ENCODE data around the gene BAIAP2.

BAIAP2 gene

DNA sequence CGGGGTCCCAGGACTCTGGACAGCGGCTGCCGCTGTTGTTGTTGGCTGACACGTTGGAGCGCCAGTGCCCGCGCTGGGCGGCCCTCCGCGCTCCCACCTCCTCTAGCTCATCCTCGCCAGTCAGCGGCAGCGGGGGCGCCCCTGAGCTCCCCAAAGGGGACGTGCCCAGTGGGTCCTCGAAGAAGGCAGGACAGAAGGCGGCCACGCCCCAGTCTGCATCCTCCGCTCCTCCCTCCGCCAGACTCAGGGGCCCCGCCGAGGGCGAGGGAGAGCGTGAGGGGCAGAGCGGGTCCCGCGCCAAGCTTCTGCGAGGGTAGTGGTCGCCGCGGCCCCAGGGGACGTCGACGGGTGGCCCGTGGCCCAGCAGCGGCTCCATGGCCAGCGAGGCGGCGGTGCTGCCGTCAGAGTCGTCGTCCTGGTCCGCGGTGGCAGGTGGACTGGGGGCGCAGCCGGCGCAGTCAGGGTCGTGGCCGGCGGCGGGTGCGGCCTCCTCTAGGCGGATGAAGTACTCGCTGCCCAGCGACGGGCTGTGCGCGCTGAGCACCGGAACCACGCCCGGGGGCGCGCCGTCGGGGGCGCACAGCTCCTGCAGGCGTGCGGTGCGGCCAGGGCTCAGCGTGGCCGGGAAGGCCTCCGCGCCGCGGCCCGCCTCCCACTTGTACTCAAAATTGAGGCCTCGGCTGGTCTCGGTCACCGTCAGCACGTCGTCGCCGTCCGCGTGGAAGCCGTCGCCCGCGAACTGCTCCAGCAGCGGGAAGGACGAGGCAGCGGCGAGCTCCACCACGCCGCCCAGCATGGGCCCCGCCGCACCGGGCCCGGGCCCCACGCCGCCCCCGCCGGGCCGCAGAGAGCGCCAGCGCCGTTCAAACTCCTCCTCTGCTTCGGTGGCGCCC is 87.1 kb downstream of the BAIAP2 start:
- in situ Hi-C loops (cut with MboI; ENCODE audit: low sequenced_read_pairs): no loop called here

DNA sequence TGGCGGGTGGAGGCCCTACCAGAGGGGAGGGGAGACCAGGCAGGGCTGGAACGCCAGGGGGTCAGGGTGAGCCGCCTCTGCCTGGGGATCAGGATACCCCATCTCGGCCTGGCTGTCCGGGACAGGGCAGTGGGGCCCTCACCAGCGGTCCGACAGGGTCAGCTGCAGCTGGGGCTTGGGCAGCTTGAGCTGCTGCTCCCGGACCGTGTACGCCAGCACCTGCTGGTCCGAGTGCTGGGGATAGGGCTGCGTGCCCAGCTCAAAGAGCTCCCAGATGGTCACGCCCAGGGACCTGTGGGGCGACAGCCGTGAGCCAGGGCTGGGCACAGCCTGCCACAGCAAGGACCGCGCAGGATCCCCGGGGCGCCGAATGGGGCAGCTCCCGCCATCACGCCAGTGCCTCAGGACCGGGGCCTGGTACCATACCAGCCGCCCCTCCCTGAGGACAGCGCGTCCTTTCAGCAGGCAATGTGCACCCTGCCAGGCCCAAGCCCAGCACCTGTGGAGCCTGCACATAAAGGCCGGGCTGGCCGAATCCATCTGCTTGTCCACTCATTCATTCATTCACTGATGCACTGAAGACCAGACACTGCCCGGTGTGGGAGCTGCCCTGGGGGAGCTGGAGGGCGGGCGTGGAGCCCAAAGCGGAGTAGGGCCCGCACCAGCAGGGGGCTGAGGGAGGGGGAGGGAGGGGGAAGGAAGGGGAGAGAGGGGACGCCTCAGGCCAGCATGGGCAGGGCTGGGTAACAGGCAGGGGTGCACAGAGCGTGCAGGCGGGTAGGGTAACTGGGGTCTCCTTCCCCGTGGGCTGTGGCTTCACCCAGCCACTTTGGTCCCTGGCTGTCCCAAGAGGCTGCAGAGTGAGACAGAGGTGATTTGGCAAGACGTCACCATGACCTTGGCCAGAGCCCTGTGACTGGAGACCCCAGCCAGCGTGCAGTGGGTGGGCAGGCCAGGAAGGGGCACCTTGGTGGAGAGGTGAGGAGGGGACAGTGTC is 88.4 kb downstream of the BAIAP2 start:
- in situ Hi-C loops (cut with MboI; ENCODE audit: low sequenced_read_pairs): no loop called here

DNA sequence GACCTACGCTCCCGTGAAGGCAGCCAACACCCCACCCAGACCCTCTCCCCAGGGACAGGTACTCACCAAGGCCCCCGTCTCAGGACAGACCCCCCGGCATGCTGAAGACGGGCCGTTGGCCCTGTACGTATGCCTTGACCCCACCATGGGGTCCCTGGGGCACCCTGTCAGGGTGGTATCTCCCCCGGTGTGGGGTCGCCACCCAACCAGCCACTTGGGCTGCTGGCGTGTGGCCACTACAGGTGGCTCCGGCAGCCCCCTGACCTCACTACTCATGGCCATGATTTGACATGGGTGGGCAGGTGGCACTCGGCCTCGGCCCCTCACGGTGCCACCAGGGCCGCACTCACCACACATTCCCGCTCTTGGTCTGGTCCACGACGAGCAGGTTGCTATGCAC is 89.4 kb downstream of the BAIAP2 start:
- in situ Hi-C loops (cut with MboI; ENCODE audit: low sequenced_read_pairs): no loop called here

DNA sequence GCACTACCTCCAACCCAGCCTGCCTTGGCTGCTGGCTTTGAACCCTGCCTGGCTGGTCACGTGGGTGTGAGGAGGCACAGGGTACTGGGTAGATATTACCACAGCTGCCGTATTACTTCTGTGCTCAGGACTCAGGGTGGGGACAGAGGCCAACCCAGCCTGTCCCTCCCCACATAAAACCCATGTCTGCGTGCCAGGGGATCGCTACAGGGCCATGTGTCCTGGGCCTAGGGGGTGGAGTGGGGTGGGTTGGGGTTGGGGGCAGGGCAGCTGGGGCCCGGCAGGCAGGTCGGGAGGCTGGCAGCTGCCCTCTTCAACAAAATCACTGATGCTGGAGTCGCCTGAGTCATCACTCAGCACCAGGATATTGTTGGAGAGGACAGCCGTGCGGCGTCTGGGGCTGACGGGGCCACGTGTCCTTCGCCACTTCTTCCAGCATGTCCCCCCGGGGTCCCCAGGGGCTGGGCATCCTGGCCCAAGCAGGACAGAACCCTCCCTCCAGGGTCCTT is 90.7 kb downstream of the BAIAP2 start:
- in situ Hi-C loops (cut with MboI; ENCODE audit: low sequenced_read_pairs): no loop called here

DNA sequence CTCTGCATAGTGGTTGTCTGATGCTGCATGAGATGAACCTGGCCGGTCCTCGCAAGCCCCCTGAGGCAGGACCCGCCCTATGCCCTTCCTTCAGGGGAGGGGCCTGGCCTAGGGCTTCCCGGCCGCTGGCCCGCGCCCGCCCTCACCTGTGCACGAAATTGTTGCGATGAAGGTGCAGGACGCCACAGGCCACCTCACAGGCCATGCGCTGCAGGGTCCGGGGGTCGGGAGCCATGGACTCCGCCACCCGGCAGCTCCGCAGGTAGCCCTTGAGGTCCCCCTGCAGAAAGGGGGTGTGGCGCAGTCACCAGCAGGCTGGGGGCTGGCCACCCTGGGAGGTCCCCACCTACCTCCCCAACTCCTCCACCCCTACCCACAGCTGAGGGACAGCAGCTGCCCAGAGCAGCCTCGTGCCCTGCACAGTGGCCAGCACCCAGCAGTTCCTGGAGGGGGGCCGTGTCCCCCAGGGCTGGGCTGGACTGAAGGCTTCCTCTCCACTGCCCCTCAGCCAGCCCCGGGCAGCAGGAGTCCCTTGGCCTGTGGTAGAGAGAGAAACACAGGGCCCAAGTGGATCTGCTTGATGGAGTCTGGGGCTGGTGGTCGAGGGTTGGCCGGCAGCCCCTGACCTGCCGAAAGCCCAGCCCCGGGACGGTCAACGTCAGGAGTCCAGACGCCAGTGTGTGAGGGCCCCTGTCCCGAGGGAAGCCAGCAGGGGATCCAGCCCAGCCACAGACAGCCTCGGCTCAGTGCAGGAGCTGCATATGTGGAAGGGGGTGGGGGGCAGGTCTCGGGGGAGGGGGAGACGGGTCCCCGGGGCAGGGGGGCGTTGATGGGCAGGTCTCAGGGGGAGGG is 91.6 kb downstream of the BAIAP2 start:
- in situ Hi-C loops (cut with MboI; ENCODE audit: low sequenced_read_pairs): no loop called here

DNA sequence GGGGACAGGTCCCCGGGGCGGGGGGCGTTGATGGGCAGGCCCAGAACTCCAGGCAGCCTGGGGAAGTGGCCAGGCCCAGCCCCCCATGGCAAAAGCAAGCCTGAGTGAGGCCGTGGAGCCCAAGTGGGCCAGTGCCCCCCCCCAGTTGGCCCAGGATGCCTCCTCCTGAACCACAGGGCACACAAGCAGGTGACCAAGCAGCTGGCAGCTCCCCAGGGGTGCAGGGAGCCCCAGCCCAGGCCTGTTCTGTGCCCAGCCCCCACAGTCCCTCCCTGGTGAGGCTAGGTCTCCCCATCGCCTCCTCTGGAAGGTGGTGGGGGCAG is 92.1 kb downstream of the BAIAP2 start:
- in situ Hi-C loops (cut with MboI; ENCODE audit: low sequenced_read_pairs): no loop called here

DNA sequence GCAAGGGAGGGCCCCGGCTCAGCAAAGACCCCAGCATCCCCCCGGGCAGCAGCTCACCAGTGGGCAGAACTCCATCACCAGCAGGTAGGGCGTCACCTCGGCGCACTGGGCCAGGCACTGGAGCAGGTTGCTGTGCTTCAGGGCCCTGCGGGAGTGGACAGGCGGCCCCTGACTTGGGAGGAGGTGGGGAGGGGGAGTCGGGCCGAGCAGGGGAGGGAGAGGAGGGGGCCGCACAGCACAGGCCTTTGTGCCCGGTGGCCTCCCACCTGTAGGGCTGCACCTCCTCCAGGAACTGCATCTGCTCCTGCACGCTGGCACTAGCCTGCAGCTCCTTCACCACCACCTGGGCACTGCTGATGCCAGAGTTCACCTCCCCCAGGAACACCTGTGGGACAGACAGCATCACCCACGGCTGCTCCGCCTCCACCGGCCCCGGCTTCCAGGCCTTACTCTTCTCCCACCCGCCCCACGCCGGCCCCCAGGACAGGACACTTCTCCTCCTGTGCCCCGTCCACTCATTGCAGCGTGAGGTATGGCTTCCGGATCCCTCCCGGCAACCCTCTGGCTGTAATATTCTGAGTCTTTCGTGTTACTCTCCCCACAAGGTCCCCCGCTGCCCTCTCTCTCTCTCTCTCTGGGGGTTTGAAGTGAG is 92.7 kb downstream of the BAIAP2 start:
- in situ Hi-C loops (cut with MboI; ENCODE audit: low sequenced_read_pairs): no loop called here

DNA sequence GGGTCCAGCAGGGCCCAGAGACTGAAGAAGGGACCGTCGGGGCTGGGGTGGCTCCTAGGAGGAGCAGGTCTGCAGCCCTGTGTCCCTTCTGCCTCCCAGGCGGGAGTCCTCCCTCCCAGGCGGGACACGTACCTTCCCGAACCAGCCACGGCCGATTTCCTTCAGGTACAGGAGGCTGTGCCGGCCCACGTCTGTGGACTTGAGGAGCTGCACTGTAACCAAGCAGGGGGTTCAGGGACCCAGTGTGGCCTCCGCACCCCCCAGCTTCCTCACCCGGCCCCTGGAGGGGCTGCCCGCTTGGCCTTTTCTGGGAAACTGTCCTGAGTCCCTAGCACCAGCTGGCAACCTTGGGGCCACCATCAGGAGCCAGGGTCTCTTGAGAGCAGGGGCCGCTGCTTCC is 93.4 kb downstream of the BAIAP2 start:
- in situ Hi-C loops (cut with MboI; ENCODE audit: low sequenced_read_pairs): no loop called here

DNA sequence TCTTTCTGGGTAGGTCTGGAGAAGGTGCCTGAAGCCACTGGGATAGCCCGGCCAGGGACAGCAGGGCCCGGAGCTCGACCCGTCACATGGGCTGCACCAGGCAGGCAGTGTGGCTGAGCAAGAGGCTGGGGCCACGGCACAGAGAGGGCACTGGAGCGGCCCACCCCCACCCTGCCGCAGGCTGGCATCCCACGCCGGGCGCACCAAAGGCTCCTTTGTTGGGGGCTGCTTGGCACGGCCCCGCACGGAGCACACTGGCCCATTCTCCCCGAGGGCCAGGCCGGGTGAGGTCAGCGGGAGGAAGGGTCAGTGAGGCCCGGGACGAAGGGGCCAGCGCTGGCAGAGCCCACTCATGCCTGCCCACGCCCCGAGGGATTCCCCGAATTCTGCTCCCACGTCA is 93.8 kb downstream of the BAIAP2 start:
- in situ Hi-C loops (cut with MboI; ENCODE audit: low sequenced_read_pairs): no loop called here

DNA sequence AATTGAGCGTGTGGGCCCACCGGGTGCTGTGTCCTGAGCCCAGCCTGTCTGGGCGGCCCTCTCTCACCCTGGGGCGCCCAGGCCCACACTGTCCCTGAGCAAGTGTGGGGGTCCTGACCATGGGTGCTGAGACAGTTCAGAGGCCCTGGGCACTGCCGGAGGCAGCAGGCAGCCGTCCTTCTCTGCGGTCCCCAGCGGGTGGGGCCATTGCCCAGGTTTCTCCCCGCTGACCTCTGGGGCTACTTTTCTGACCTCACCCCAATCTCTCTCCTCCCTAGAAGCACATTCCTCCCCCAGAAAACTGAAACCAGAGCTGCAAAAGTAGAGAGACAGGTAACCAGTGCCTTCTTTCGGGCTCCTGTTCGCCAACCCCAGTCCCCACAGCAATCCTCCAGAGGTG is 94.3 kb downstream of the BAIAP2 start:
- in situ Hi-C loops (cut with MboI; ENCODE audit: low sequenced_read_pairs): no loop called here

DNA sequence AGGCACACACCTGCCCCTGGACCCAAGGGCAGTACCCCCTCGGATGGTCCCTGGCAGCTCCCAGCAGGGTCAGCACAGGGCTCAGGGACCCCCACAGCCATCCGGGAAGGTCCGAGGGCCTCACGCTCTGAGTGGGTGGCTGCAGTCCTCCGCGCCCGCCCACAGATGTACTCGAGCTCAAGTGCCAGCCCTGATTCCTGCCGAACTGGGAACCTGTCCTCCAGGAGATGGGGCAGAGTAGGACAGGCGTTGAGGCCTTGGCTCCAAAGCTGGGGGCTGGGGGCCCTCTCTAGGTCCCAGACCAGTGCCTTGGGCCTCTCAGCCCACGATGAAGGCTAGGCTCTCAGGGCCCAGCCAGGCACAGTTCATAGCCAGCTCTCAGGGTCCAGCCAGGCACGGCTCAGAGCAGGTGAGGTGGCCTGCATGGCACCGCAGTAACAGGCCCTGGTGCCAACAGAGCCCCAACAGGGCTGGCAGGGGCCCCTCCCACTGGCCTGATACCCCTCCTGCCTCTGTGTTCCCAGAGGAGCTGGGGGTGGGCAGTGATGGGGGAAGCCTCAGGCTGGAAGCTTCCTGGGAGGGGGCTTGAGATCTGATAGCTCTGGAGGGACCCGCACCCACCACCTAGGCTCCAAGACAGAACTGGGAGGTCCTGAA is 94.9 kb downstream of the BAIAP2 start:
- in situ Hi-C loops (cut with MboI; ENCODE audit: low sequenced_read_pairs): no loop called here

DNA sequence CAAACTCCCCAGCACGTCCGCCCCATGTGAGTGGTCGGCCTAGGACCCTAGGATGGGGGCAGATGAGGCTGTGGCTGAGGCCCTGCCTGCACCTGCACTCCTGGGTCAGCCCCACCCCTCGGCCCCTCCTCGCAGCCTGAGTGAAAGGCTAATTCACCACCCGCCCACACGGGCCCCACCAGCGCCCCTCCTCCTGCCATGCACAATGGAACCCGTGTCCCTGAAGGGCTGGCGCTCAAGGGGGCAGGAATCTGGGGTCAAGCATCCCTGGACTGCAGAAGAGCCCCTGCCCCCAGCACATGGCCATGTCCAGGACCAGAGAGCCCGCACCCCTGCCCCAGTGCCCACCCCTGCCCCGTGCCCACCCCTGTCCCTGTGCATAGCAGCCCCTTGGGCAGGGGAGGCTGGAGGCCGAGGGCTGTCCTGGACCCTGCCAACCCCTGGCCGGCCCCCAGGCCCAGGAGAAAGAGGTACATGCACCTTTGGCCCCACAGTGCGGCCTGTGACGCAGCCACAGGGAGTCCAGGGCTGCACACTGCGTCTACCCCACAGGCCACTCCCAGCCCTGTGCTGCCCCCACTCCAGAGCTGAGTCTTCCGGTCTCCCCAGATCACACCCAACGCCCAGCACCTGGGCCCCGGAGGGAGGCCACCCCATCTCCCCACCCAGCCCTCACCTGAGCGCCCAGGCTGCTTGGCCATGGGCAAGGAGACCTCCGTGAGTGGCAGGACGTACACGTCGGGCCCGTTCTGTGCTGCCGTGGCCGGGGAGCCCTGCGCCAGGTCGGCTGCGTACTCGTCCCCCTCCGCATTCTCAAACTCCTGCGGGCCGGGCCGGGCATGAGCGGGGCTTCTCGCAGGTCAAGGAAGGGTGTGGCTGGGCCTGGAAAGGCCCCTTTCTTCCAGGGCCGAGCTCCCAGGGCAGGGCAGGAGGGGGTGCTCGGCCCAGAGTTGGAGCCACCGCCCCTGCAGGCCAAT is 95.7 kb downstream of the BAIAP2 start:
- in situ Hi-C loops (cut with MboI; ENCODE audit: low sequenced_read_pairs): no loop called here

DNA sequence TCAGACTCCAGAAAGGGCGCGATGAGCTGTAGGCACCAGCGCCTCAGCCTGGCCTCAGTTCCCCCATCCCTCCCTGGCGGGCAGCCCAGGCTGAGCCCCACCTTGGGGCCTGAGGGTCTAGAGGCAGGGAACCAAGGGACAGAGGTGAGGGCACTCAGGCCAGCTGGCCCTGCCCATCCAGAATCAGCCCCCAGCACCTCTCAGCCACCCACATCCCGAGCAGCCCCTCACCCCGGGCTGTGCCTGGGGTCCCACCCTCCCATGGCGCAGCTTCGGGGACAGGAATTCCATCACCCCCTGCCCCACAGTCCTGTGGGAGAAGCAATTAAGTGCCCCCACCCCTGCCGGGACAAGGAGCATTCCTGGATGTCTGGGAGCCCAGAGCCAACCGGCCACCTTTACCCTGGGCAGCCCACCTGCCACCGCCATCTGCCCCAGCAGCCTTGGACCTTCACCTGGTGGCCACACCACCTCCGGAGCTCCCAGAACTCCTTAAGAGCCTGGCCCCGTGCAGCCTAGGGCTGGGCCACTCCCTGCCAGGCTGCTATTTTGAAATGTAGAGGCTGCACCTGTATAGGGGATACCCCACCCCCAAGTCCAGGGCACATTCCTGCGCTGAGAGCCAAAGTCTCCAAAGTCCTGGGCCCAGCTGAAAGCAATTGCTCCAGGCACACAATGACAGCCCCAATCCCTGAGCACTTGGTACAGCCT is 96.7 kb downstream of the BAIAP2 start:
- in situ Hi-C loops (cut with MboI; ENCODE audit: low sequenced_read_pairs): no loop called here

DNA sequence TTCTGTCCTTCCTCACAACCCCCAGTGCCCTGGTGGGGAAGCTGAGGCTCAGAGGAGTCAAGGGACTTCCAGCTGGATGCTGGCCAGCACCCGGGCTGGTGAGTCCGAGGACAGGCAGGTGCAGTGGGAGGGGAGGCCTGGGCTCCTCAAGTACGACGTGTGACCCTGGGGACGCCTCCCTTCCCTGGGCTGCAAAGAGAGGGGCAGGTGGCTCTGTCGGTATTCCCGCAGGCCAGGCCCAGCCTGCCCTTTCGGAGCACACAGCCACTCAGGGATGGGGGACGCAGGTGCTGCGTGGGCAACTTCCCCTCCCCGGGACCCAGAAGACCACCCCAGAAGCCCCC is 97.2 kb downstream of the BAIAP2 start:
- in situ Hi-C loops (cut with MboI; ENCODE audit: low sequenced_read_pairs): no loop called here

DNA sequence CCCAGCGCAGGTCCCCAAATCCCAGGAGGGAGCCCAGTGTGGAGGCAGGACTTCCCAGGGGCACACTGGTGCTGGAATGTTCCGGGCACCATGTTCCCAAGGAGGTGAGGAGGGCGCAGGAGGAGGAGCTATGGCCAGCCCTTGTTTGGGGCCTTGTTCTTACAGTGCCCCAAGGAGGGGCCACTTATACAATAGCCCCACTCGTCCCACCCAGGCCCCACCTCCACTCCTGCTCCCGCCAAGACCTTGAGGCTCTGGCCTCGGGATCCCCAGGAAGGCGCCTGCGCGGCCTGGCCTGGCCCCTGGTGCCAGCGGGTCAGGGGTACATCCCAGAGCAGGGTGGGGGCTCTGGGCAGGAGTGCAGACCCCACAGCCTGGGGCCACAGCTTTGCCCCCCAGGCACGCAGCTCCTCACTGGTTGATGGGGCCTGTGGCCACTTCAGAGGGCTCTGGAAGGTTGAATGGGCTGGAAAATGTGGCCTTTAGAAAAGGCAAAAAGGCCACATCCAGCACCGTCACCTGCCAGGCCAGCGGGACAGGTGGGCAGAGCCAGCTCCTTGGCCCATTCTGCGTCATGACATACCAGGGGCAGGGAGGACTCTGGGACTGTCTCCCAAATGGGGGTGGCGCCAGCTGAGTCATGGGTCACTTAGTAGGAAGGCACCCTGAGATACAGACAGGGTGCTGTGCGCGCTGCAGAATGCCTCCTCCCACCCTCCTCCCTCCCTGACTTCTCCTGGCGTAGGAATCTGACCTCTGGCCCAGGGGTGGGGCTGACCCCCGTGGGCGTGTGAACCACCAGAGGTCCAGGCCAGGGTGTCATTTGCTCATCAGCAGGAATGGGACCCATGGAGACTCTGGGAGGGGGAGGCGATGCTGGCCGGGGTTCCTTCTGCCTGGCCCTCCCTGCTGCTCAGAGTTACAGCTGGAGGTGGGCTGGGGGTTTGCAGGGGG is 98.1 kb downstream of the BAIAP2 start:
- in situ Hi-C loops (cut with MboI; ENCODE audit: low sequenced_read_pairs): no loop called here

DNA sequence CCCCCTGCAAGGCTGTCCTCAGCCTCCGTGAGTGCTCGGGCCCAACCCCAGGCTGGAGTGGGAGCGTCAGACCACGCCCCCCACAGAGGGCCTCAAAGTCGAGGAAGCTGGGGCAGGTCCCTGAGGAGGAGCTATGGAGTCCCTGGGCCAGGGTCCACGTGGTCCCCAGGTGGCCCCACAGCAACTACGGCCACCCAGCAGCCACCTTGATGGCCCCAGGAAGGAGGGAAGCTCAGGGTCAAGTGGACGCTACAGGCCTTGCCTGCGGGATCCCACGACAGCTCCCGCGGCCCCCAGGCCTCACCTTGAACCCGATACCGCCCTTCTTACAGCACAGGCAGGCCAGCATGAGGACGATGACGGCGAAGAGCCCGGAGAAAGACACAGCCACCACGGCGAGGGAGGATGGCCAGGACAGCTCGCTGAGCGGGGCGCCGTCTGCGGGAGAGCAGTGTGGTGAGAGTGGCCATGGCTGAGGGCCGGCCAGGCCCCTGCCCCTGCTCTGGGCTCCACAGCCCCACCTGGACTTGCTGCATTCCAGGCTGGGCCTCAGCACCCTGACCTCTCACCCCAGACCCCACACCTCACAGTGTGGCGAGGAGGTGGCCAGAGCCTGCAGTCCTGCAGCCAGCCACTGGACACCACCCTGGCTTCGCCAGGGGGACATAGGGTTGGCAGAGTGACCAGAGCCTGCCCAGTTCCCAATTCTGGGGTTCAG is 99.3 kb downstream of the BAIAP2 start:
- in situ Hi-C loops (cut with MboI; ENCODE audit: low sequenced_read_pairs): no loop called here
